Measurements from ENCODE around the gene CWH43. TPM values are rescaled to one million over a fixed set of nuclear protein-coding genes. Genes with fewer than 3 reads are reported as not detected.
"Not testable (repeated sequence)": the region's sequence is repeated elsewhere in the genome, so short reads cannot be mapped to it uniquely, and the experiment has no call there.

Gene CWH43
- total RNA-seq, 4 donors from 2014 or later = not detected

- ATAC-seq (ENCODE audit: low FRiP score) = no peak
- no peak for DNase-seq (ENCODE audit: low spot score)
- TF ChIP-seq CTCF (IDR thresholded peaks at IDR 0.05) = no peak
These were observed 11.0 kb upstream of the CWH43 start for GRCh38 chr4:48974979-48975640.

- TF ChIP-seq CTCF (IDR thresholded peaks at IDR 0.05) = no peak
- no peak for DNase-seq (ENCODE audit: low spot score)
- ATAC-seq (ENCODE audit: low FRiP score) = no peak
These were observed 10.0 kb upstream of the CWH43 start for GRCh38 chr4:48976041-48976440.

GRCh38 chr4:48979914-48980579 is 6.0 kb upstream of the CWH43 start:
- no peak for ATAC-seq (ENCODE audit: low FRiP score)
- DNase-seq (ENCODE audit: low spot score) = no peak
- TF ChIP-seq CTCF (IDR thresholded peaks at IDR 0.05) = no peak

GRCh38 chr4:48984005-48984404 is 2.1 kb upstream of the CWH43 start:
- not testable (repeated sequence) for DNase-seq (ENCODE audit: low spot score); ATAC-seq (ENCODE audit: low FRiP score)

- TF ChIP-seq CTCF (IDR thresholded peaks at IDR 0.05) = no peak
- ATAC-seq (ENCODE audit: low FRiP score) (no peak), DNase-seq (ENCODE audit: low spot score) (no peak)
These were observed 486 bp upstream of the CWH43 start for GRCh38 chr4:48985602-48985975.

GRCh38 chr4:48986654-48987164 is 634 bp downstream of the CWH43 start:
- TF ChIP-seq CTCF (IDR thresholded peaks at IDR 0.05) = no peak
- ATAC-seq (ENCODE audit: low FRiP score) (no peak), DNase-seq (ENCODE audit: low spot score) (no peak)

GRCh38 chr4:48989461-48990203 is 3.6 kb downstream of the CWH43 start:
- no peak for TF ChIP-seq CTCF (IDR thresholded peaks at IDR 0.05)
- DNase-seq (ENCODE audit: low spot score) = no peak
- no peak for ATAC-seq (ENCODE audit: low FRiP score)

All from omental fat pad (tissue), 4 donors.